DOHH2 (cell line): ENCODE results near the gene UROC1.

Source experiments
- CTCF ChIP-seq: fragments of 200-600 bp; sonication (generic); IDR thresholded peaks from one replicate; pipeline ENCODE4 v1.5.1; 2014; ENCODE audit warnings: antibody characterized with exemption, mild to moderate bottlenecking, low read depth, low read length; ENCODE audit not compliant: poor library complexity, severe bottlenecking
- EZH2phosphoT487 ChIP-seq: fragments of 200-600 bp; sonication (generic); IDR thresholded peaks from 2 replicates; pipeline ENCODE4 v1.6.1; 2017; ENCODE audit warnings: borderline replicate concordance, mild to moderate bottlenecking, antibody characterized with exemption, low read length, moderate library complexity, mixed read lengths

- no peak for TF ChIP-seq CTCF
- no peak for TF ChIP-seq EZH2phosphoT487
Observed at GRCh38 chr3:126433105-126433430, 84.5 kb downstream of the UROC1 start.
